Activated T-helper 1 cell treated with anti-CD3 and anti-CD28 coated beads, Interleukin-12 subunit alpha, Interleukin-12 subunit beta, Interleukin-2, Interleukin-4 antibody, amounts not matched to agents 30 ng/mL and 10 ng/mL and 1 ng/mL, durations not matched to agents 14 hours and 24 hours and 36 hours (primary cell): ENCODE measurements around the gene REPS1. TPM values are rescaled to one million over a fixed set of nuclear protein-coding genes. Genes with fewer than 3 reads are reported as not detected.

Source experiments
- DNase-seq: peaks from one replicate; pipeline ENCODE4 v3.0.0; 2021; ENCODE audit warnings: low spot score
- H3K27ac Mint-ChIP-seq: one replicate; pipeline ENCODE4 v1.8.0; 2021; ENCODE audit warnings: mild to moderate bottlenecking, mixed read lengths
- H3K27me3 Mint-ChIP-seq: one replicate; pipeline ENCODE4 v1.8.0; 2022; ENCODE audit warnings: mild to moderate bottlenecking, moderate library complexity, mixed read lengths; ENCODE audit not compliant: insufficient read depth
- H3K36me3 Mint-ChIP-seq: one replicate; pipeline ENCODE4 v1.8.0; 2021; ENCODE audit warnings: low read depth, mixed read lengths
- H3K4me1 Mint-ChIP-seq: one replicate; pipeline ENCODE4 v1.8.0; 2021; ENCODE audit warnings: low read depth, mixed read lengths
- H3K4me3 Mint-ChIP-seq: one replicate; pipeline ENCODE4 v1.8.0; 2021; ENCODE audit warnings: mild to moderate bottlenecking, moderate library complexity, mixed read lengths
- H3K9me3 Mint-ChIP-seq: one replicate; pipeline ENCODE4 v1.8.0; 2021; ENCODE audit warnings: mixed read lengths
- intact Hi-C: fragments of 100-400 bp; cut with micrococcal nuclease; formaldehyde crosslinking; loops from one replicate; pipeline ENCODE4 v1.15.1; 2024
- total RNA-seq: library from RNA; stranded (reverse); gene quantifications from 2 replicates; pipeline ENCODE4 v1.2.3, GENCODE V29; 2022

Gene REPS1
- total RNA-seq, 1 donor from 2014 or later, result 74.6 TPM

- Mint-ChIP-seq H3K27me3 (no peaks in the 10 kb centered on the region), H3K4me1 (peaks cover 14% of the 10 kb centered on the region), H3K27ac (no peak overlapping the region), H3K9me3 (peaks cover 1% of the 10 kb centered on the region), H3K36me3 (peaks cover 19% of the 10 kb centered on the region), H3K4me3 (no peak overlapping the region)
- intact Hi-C loops, result no loop called here
- DNase-seq, result no peak
These were observed 56.4 kb downstream of the REPS1 start for GRCh38 chr6:138931660-138932059.

- Mint-ChIP-seq H3K4me1 (peaks cover 2% of the 10 kb centered on the region), H3K9me3 (no peaks in the 10 kb centered on the region), H3K4me3 (no peak overlapping the region), H3K27ac (no peak overlapping the region), H3K36me3 (peaks cover 11% of the 10 kb centered on the region), H3K27me3 (no peaks in the 10 kb centered on the region)
- DNase-seq, result no peak
- intact Hi-C loops, result no loop called here
These were observed 61.5 kb downstream of the REPS1 start for GRCh38 chr6:138926579-138926978.

- H3K27ac Mint-ChIP-seq, result no peak overlapping the region
- no peaks in the 10 kb centered on the region for H3K4me1 Mint-ChIP-seq
- no peak overlapping the region for H3K4me3 Mint-ChIP-seq
- no peaks in the 10 kb centered on the region for H3K9me3 Mint-ChIP-seq
- DNase-seq, result no peak
- H3K27me3 Mint-ChIP-seq, result no peaks in the 10 kb centered on the region
- intact Hi-C loops, result no loop called here
- peaks cover 12% of the 10 kb centered on the region for H3K36me3 Mint-ChIP-seq
These were observed 62.2 kb downstream of the REPS1 start for GRCh38 chr6:138925806-138926205.

- no peaks in the 10 kb centered on the region for H3K27me3 Mint-ChIP-seq
These were observed 64.5 kb downstream of the REPS1 start for GRCh38 chr6:138923561-138923960.

GRCh38 chr6:138920906-138921305 is 67.1 kb downstream of the REPS1 start:
- intact Hi-C loops, result no loop called here
- no peak overlapping the region for H3K4me3 Mint-ChIP-seq
- no peaks in the 10 kb centered on the region for H3K9me3 Mint-ChIP-seq
- H3K4me1 Mint-ChIP-seq, result no peaks in the 10 kb centered on the region
- peaks cover 18% of the 10 kb centered on the region for H3K36me3 Mint-ChIP-seq
- no peak overlapping the region for H3K27ac Mint-ChIP-seq
- DNase-seq, result no peak
- no peaks in the 10 kb centered on the region for H3K27me3 Mint-ChIP-seq

More at GRCh38 chr6:138923561-138923960, 64.5 kb downstream of the REPS1 start:
- Mint-ChIP-seq H3K4me1 (no peaks in the 10 kb centered on the region), H3K9me3 (no peaks in the 10 kb centered on the region), H3K27ac (no peak overlapping the region), H3K4me3 (no peak overlapping the region), H3K36me3 (peaks cover 17% of the 10 kb centered on the region)
- intact Hi-C loops, result no loop called here
- DNase-seq, result no peak

- Mint-ChIP-seq H3K36me3 (peaks cover 40% of the 10 kb centered on the region), H3K9me3 (no peaks in the 10 kb centered on the region), H3K27ac (peak overlapping the region; percentile 38), H3K4me3 (no peak overlapping the region), H3K4me1 (no peaks in the 10 kb centered on the region), H3K27me3 (no peaks in the 10 kb centered on the region)
- intact Hi-C loops, result loop anchor here (5.0 kb wide), 1 partner anchor 97 kb away; no protein-coding TSS in a partner anchor
- DNase-seq, result no peak
These were observed 73.4 kb downstream of the REPS1 start for GRCh38 chr6:138914701-138915100.

GRCh38 chr6:138912308-138912707 is 75.7 kb downstream of the REPS1 start:
- H3K27ac Mint-ChIP-seq, result no peak overlapping the region
- peaks cover 44% of the 10 kb centered on the region for H3K36me3 Mint-ChIP-seq
- no peaks in the 10 kb centered on the region for H3K4me1 Mint-ChIP-seq
- no peaks in the 10 kb centered on the region for H3K27me3 Mint-ChIP-seq
- H3K4me3 Mint-ChIP-seq, result no peak overlapping the region
- no peak for DNase-seq
- intact Hi-C loops, result loop anchor here (5.0 kb wide), 1 partner anchor 95 kb away; no protein-coding TSS in a partner anchor
- H3K9me3 Mint-ChIP-seq, result no peaks in the 10 kb centered on the region

- Mint-ChIP-seq H3K27me3 (no peaks in the 10 kb centered on the region), H3K4me3 (no peak overlapping the region), H3K4me1 (no peaks in the 10 kb centered on the region), H3K27ac (no peak overlapping the region), H3K36me3 (peaks cover 53% of the 10 kb centered on the region), H3K9me3 (no peaks in the 10 kb centered on the region)
- DNase-seq, result no peak
- intact Hi-C loops, result loop anchor here (5.0 kb wide), 1 partner anchor 93 kb away; no protein-coding TSS in a partner anchor
These were observed 78.1 kb downstream of the REPS1 start for GRCh38 chr6:138909975-138910374.

GRCh38 chr6:138909511-138909910 is 78.5 kb downstream of the REPS1 start:
- intact Hi-C loops, result no loop called here
- Mint-ChIP-seq H3K4me3 (no peak overlapping the region), H3K36me3 (peaks cover 50% of the 10 kb centered on the region), H3K27ac (no peak overlapping the region), H3K27me3 (no peaks in the 10 kb centered on the region), H3K4me1 (no peaks in the 10 kb centered on the region), H3K9me3 (no peaks in the 10 kb centered on the region)
- DNase-seq, result no peak

GRCh38 chr6:138907167-138907566 is 80.9 kb downstream of the REPS1 start:
- no peaks in the 10 kb centered on the region for H3K9me3 Mint-ChIP-seq
- DNase-seq, result no peak
- peaks cover 40% of the 10 kb centered on the region for H3K36me3 Mint-ChIP-seq
- no peaks in the 10 kb centered on the region for H3K27me3 Mint-ChIP-seq
- intact Hi-C loops, result no loop called here
- H3K4me1 Mint-ChIP-seq, result no peaks in the 10 kb centered on the region
- no peak overlapping the region for H3K4me3 Mint-ChIP-seq
- H3K27ac Mint-ChIP-seq, result no peak overlapping the region

GRCh38 chr6:138897031-138897430 is 91.0 kb downstream of the REPS1 start:
- Mint-ChIP-seq H3K4me1 (no peaks in the 10 kb centered on the region), H3K9me3 (no peaks in the 10 kb centered on the region), H3K27me3 (no peaks in the 10 kb centered on the region), H3K4me3 (no peak overlapping the region), H3K36me3 (peaks cover 33% of the 10 kb centered on the region), H3K27ac (no peak overlapping the region)
- intact Hi-C loops, result no loop called here
- DNase-seq, result no peak

- Mint-ChIP-seq H3K27ac (no peak overlapping the region), H3K36me3 (peaks cover 28% of the 10 kb centered on the region), H3K4me3 (no peak overlapping the region), H3K9me3 (no peaks in the 10 kb centered on the region), H3K27me3 (no peaks in the 10 kb centered on the region), H3K4me1 (no peaks in the 10 kb centered on the region)
- no peak for DNase-seq
- intact Hi-C loops, result no loop called here
These were observed 91.8 kb downstream of the REPS1 start for GRCh38 chr6:138896104-138896756.

- Mint-ChIP-seq H3K27ac (peak overlapping the region; percentile 10), H3K27me3 (no peaks in the 10 kb centered on the region), H3K4me1 (no peaks in the 10 kb centered on the region), H3K4me3 (no peak overlapping the region), H3K9me3 (no peaks in the 10 kb centered on the region), H3K36me3 (no peaks in the 10 kb centered on the region)
- intact Hi-C loops, result loop anchor here (5.0 kb wide), 1 partner anchor 74 kb away; no protein-coding TSS in a partner anchor
- no peak for DNase-seq
These were observed 96.6 kb downstream of the REPS1 start for GRCh38 chr6:138891255-138891986.
